ENCODE measurements around the gene HOXA9.

The HOXA9 gene

GRCh38 chr7:27144781-27145164 lies 20.6 kb downstream of the HOXA9 start:
- H3K9me3 ChIP-seq (ENCODE audit: control insufficient read depth, insufficient read depth, low read depth, low read length): no peaks in the 10 kb centered on the region
- ChIA-PET CTCF (interaction anchor here (0.6 to 4.4 kb wide), 18 partner anchors 12 to 1679 kb away, joined by 3 to 34 read pairs (median 5); partner anchors contain the start of gene HOXA7), POLR2A (interaction anchor here (0.9 kb wide), 1 partner anchor 40 kb away, joined by 3 read pairs; the partner anchor contains the start of gene HOXA11)
- TF ChIP-seq TSHZ1 (tag by site-specific recombination; IDR thresholded peaks at IDR 0.05; ENCODE audit: borderline replicate concordance): peak; percentile 28; the same call in 1 of the 2 replicates
- TF ChIP-seq OVOL3 (tag by site-specific recombination; IDR thresholded peaks at IDR 0.05): no peak
- no peak for TF ChIP-seq ZNF140 (tag by site-specific recombination; IDR thresholded peaks at IDR 0.05)
- TF ChIP-seq ZSCAN18 (tag by site-specific recombination; IDR thresholded peaks at IDR 0.05): no peak
- TF ChIP-seq YY1 (tag by site-specific recombination; IDR thresholded peaks at IDR 0.05): no peak
- no peak for TF ChIP-seq SETDB1 (IDR thresholded peaks at IDR 0.05; ENCODE audit: insufficient read length, low read length)
- 0 out of 2 replicates have a peak, but pooled peaks have one; percentile 26 for TF ChIP-seq ZFP37 (tag by site-specific recombination; IDR thresholded peaks at IDR 0.05)
- TF ChIP-seq WT1 (tag by site-specific recombination; IDR thresholded peaks at IDR 0.05): no peak
- peak; percentile 9; the same call in 1 of the 2 replicates for TF ChIP-seq GLIS1 (tag by site-specific recombination; IDR thresholded peaks at IDR 0.05)
- TF ChIP-seq ZNF670 (tag by site-specific recombination; IDR thresholded peaks at IDR 0.05; ENCODE audit: low read depth): no peak
- no peak for TF ChIP-seq ZBTB8A (tag by site-specific recombination; IDR thresholded peaks at IDR 0.05)
- H3K27ac ChIP-seq (ENCODE audit: extremely low read depth, low read depth, low read length): peak overlapping the region; percentile 74; the same call in 1 of the 2 replicates
- H3K36me3 ChIP-seq (ENCODE audit: control insufficient read depth in 2 of 2, insufficient read depth in 1 of 2, low read length in 2 of 2): peaks cover 0 to 67% of the 10 kb centered on the region in 2 experiments; a peak in 2 of 3 replicates
- no peak overlapping the region for H3K4me3 ChIP-seq (ENCODE audit: low read depth, low read length)
- H3K4me1 ChIP-seq (ENCODE audit: control insufficient read depth, insufficient read depth, low read length): peaks cover 19% of the 10 kb centered on the region

- ChIA-PET POLR2A (interaction anchor here (0.6 to 1.6 kb wide), 20 partner anchors 10 to 1282 kb away, joined by 3 to 9 read pairs (median 4); partner anchors contain the start of genes HOXA11, HOXA4, HOXA7 and HOXA9), CTCF (interaction anchor here (0.6 to 4.4 kb wide), 40 partner anchors 10 to 1251 kb away, joined by 3 to 34 read pairs (median 5); partner anchors contain the start of genes HOXA1 and HOXA7)
- peaks cover 21% of the 10 kb centered on the region for H3K4me1 ChIP-seq (ENCODE audit: control insufficient read depth, insufficient read depth, low read length)
- no peaks in the 10 kb centered on the region for H3K9me3 ChIP-seq (ENCODE audit: control insufficient read depth, insufficient read depth, low read depth, low read length)
- H3K36me3 ChIP-seq (ENCODE audit: control insufficient read depth in 2 of 2, insufficient read depth in 1 of 2, low read length in 2 of 2): peaks cover 0 to 66% of the 10 kb centered on the region in 2 experiments; a peak in 2 of 3 replicates
- no peak overlapping the region for H3K4me3 ChIP-seq (ENCODE audit: low read depth, low read length)
- peak overlapping the region; percentile 74 for H3K27ac ChIP-seq (ENCODE audit: extremely low read depth, low read depth, low read length)
- TF ChIP-seq ZFHX2 (tag by site-specific recombination; conservative IDR thresholded peaks at IDR 0.05): 0 out of 2 replicates have a peak, but pooled peaks have one; percentile 4
- TF ChIP-seq ZNF585B (tag by site-specific recombination; IDR thresholded peaks at IDR 0.05): no peak
- no peak for TF ChIP-seq ZBTB1 (tag by site-specific recombination; IDR thresholded peaks at IDR 0.05)
- no peak for TF ChIP-seq BCL11A (tag by site-specific recombination; IDR thresholded peaks at IDR 0.05; ENCODE audit: low read depth)
- TF ChIP-seq PATZ1 (tag by site-specific recombination; IDR thresholded peaks at IDR 0.05): peak; percentile 82
- TF ChIP-seq GLIS1 (tag by site-specific recombination; IDR thresholded peaks at IDR 0.05): peak; percentile 3; the same call in 1 of the 2 replicates
- TF ChIP-seq BCL11B (tag by site-specific recombination; IDR thresholded peaks at IDR 0.05; ENCODE audit: low read depth): peak; percentile 82
- TF ChIP-seq ZNF112 (tag by site-specific recombination; IDR thresholded peaks at IDR 0.05): no peak
- TF ChIP-seq ZNF792 (tag by site-specific recombination; IDR thresholded peaks at IDR 0.05): 0 out of 2 replicates have a peak, but pooled peaks have one; percentile 11
- no peak for TF ChIP-seq ZNF10 (tag by site-specific recombination; IDR thresholded peaks at IDR 0.05)
- no peak for TF ChIP-seq ZNF791 (tag by site-specific recombination; IDR thresholded peaks at IDR 0.05)
- TF ChIP-seq, protein P1, sequence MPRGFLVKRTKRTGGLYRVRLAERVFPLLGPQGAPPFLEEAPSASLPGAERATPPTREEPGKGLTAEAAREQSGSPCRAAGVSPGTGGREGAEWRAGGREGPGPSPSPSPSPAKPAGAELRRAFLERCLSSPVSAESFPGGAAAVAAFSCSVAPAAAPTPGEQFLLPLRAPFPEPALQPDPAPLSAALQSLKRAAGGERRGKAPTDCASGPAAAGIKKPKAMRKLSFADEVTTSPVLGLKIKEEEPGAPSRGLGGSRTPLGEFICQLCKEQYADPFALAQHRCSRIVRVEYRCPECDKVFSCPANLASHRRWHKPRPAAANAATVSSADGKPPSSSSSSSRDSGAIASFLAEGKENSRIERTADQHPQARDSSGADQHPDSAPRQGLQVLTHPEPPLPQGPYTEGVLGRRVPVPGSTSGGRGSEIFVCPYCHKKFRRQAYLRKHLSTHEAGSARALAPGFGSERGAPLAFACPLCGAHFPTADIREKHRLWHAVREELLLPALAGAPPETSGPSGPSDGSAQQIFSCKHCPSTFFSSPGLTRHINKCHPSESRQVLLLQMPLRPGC (tag by site-specific recombination; IDR thresholded peaks at IDR 0.05): no peak
- peak; percentile 74 for TF ChIP-seq OSR2 (tag by site-specific recombination; IDR thresholded peaks at IDR 0.05)
- TF ChIP-seq KLF10 (tag by site-specific recombination; IDR thresholded peaks at IDR 0.05): no peak
- TF ChIP-seq GFI1B (tag by site-specific recombination; IDR thresholded peaks at IDR 0.05): peak; percentile 71
- peak; percentile 48; the same call in 1 of the 2 replicates for TF ChIP-seq ZNF629 (tag by site-specific recombination; IDR thresholded peaks at IDR 0.05)
These were observed 21.2 kb downstream of the HOXA9 start for GRCh38 chr7:27143950-27144780.
